ENCODE measurements around the gene SFTPD. TPM values are rescaled to one million over a fixed set of nuclear protein-coding genes. Genes with fewer than 3 reads are reported as not detected.
"Not testable (repeated sequence)": the region's sequence is repeated elsewhere in the genome, so short reads cannot be mapped to it uniquely, and the experiment has no call there.

SFTPD gene
- total RNA-seq, 4 donors from 2014 or later, result 1.7 to 2.7 (median 2.2) TPM; not detected in 1

GRCh38 chr10:79898597-79899325 lies 50.1 kb downstream of the SFTPD start:
- H3K27me3 ChIP-seq, result no peaks in the 10 kb centered on the region
- H3K9me3 ChIP-seq, result no peaks in the 10 kb centered on the region
- TF ChIP-seq EP300 (IDR thresholded peaks at IDR 0.05) (no peak), CTCF (IDR thresholded peaks at IDR 0.05) (no peak), POLR2A (IDR thresholded peaks at IDR 0.05) (no peak), POLR2AphosphoS5 (IDR thresholded peaks at IDR 0.05) (no peak)
- no peaks in the 10 kb centered on the region for H3K36me3 ChIP-seq
- ATAC-seq, result no peak
- WGBS, 2 donors (ENCODE audit: low coverage in 1 of 2), result 75 to 87% methylated on average over 3 of the region's 3 CpGs
- no peak overlapping the region for H3K4me3 ChIP-seq
- no peaks in the 10 kb centered on the region for H3K4me1 ChIP-seq
- no peak overlapping the region for H3K27ac ChIP-seq

GRCh38 chr10:79892896-79893295 lies 56.0 kb downstream of the SFTPD start:
- H3K27ac ChIP-seq, H3K36me3 ChIP-seq, H3K9me3 ChIP-seq, H3K4me1 ChIP-seq, H3K4me3 ChIP-seq, ATAC-seq, H3K27me3 ChIP-seq: not testable (repeated sequence)
- no CpG with 5 or more reads among the region's 17 CpGs for WGBS, 2 donors (ENCODE audit: low coverage in 1 of 2)

- no peak for TF ChIP-seq EP300 (IDR thresholded peaks at IDR 0.05)
- TF ChIP-seq POLR2A (IDR thresholded peaks at IDR 0.05), result no peak
- TF ChIP-seq CTCF (IDR thresholded peaks at IDR 0.05), result no peak
- TF ChIP-seq POLR2AphosphoS5 (IDR thresholded peaks at IDR 0.05), result no peak
- Histone ChIP-seq H3K36me3 (no peaks in the 10 kb centered on the region), H3K4me3 (no peak overlapping the region), H3K9me3 (no peaks in the 10 kb centered on the region), H3K27me3 (peaks cover 5% of the 10 kb centered on the region), H3K4me1 (no peaks in the 10 kb centered on the region), H3K27ac (no peak overlapping the region)
- no peak for ATAC-seq
- 5 to 50% methylated on average over 1 of the region's 1 CpG for WGBS, 2 donors (ENCODE audit: low coverage in 1 of 2)
These were observed 58.4 kb downstream of the SFTPD start for GRCh38 chr10:79890469-79890868.

DNA sequence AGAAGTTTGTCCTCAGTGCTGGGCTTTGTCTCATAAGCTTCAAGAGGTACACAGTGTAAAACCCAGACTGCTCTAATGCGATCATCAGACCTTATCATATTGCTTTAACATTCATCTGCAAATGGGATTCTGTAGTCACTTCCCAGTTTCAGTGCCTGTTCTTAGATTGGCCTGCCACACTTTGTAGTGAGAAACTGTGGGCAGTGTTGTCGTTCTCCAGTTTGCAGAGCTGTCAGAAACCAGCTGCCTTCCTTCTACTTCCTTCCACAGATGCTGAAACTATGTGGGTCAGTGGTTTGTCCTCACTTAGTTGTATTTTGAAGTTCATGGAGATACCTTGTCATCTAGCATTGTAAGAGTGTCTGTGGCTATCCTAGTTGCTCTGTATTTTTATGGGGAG lies 59.9 kb downstream of the SFTPD start:
- 44 to 60% methylated on average over 2 of the region's 2 CpGs for WGBS, 2 donors (ENCODE audit: low coverage in 1 of 2)
- H3K27me3 ChIP-seq, ATAC-seq, H3K4me3 ChIP-seq, H3K27ac ChIP-seq, H3K9me3 ChIP-seq, H3K4me1 ChIP-seq, H3K36me3 ChIP-seq: not testable (repeated sequence)

Other genes starting within 250 kb of the SFTPD start
- gene NUTM2B, start 245.9 kb downstream of the SFTPD start, total RNA-seq, result 1 to 10 TPM in 2 of 4 donors, under 1 TPM in 1, not detected in 1; 0.27 to 1.4 (median 1.2) TPM
- gene NUTM2E, start 122.4 kb downstream of the SFTPD start, total RNA-seq, result under 1 TPM in 1 of 4 donors, not detected in 3; 0.39 TPM
- 10 to 100 TPM in 3 of 4 donors, 1 to 10 TPM in 1; 7.8 to 15.1 (median 13.2) TPM for gene TMEM254, start 129.6 kb upstream of the SFTPD start, total RNA-seq
- gene PLAC9, start 183.6 kb upstream of the SFTPD start, total RNA-seq, result 10 to 100 TPM; 21.0 to 34.9 (median 28.9) TPM